IMR-90 (cell line): Measurements from ENCODE around the gene TAF1D. TPM values are rescaled to one million over a fixed set of nuclear protein-coding genes. Genes with fewer than 3 reads are reported as not detected.

Experiments used
- ATAC-seq: fragments of 200-7000 bp; cut with Tn5 transposase; 2 replicates; pipeline ENCODE4 v1.9.1; 2020; ENCODE audit warnings: low read depth, mild to moderate bottlenecking, moderate library complexity
- BruUV-seq: library from RNA; stranded (reverse); fragments of 400-500 nt; replicated peaks from 2 replicates; lab custom pipeline; 2021; lab: Mats Ljungman, UMichigan
- CTCF ChIA-PET: fragments of 300-600 bp; formaldehyde crosslinking; extraction: SDS; loops from one replicate; lab custom pipeline; 2021; ENCODE audit warnings: antibody characterized with exemption; lab: Yijun Ruan, JAX
- POLR2A ChIA-PET: fragments of 300-600 bp; sonication (Branson Sonifier 250); formaldehyde crosslinking; loops from one replicate; lab custom pipeline; 2022; ENCODE audit warnings: antibody characterized with exemption; ENCODE audit not compliant: unreplicated experiment; lab: Charles Lee
- DNase-seq: peaks from one replicate; pipeline ENCODE4 v3.0.0; 2013
- H2AFZ ChIP-seq: replicated peaks from 2 replicates; pipeline ENCODE3; 2013; ENCODE audit warnings: low read length, mild to moderate bottlenecking; ENCODE audit not compliant: poor library complexity
- H2AK5ac ChIP-seq: 2 replicates; pipeline ENCODE4 v1.6.1; 2013; ENCODE audit warnings: low read depth, low read length, inconsistent platforms
- H2AK9ac ChIP-seq: replicated peaks from 2 replicates; pipeline ENCODE3; 2013; ENCODE audit warnings: mild to moderate bottlenecking, low read depth, low read length, moderate library complexity; ENCODE audit not compliant: poor library complexity
- H2BK120ac ChIP-seq: 2 replicates; pipeline ENCODE4 v1.6.1; 2013; ENCODE audit warnings: low read depth, low read length, inconsistent platforms
- H2BK15ac ChIP-seq: 3 replicates; pipeline ENCODE4 v1.6.1; 2013; ENCODE audit warnings: low read depth, low read length, inconsistent platforms
- H2BK20ac ChIP-seq: 2 replicates; pipeline ENCODE4 v1.6.1; 2013; ENCODE audit warnings: low read depth, mild to moderate bottlenecking, inconsistent platforms, low read length, moderate library complexity
- H2BK5ac ChIP-seq: 2 replicates; pipeline ENCODE4 v1.6.1; 2013; ENCODE audit warnings: mild to moderate bottlenecking, low read depth, low read length, inconsistent platforms; ENCODE audit not compliant: poor library complexity, severe bottlenecking
- H3K14ac ChIP-seq: replicated peaks from 2 replicates; pipeline ENCODE4 v1.6.1; 2013; ENCODE audit warnings: low read depth, low read length, inconsistent platforms
- H3K18ac ChIP-seq: 2 replicates; pipeline ENCODE4 v1.6.1; 2013; ENCODE audit warnings: low read depth, low read length, control low read depth
- H3K23ac ChIP-seq: 2 replicates; pipeline ENCODE4 v1.6.1; 2013; ENCODE audit warnings: low read depth, low read length, inconsistent platforms
- H3K27ac ChIP-seq: 2 replicates; pipeline ENCODE4 v1.5.1; 2013; ENCODE audit warnings: mild to moderate bottlenecking, control low read depth, low read length; ENCODE audit not compliant: insufficient read depth
- H3K27me3 ChIP-seq: 2 replicates; pipeline ENCODE4 v1.6.1; 2013; ENCODE audit warnings: low read length; ENCODE audit not compliant: control insufficient read depth, insufficient read depth
- H3K36me3 ChIP-seq: 2 replicates; pipeline ENCODE4 v1.6.1; 2013; ENCODE audit warnings: low read length, mixed read lengths; ENCODE audit not compliant: control insufficient read depth, insufficient read depth
- H3K4ac ChIP-seq: 2 replicates; pipeline ENCODE4 v1.6.1; 2013; ENCODE audit warnings: low read depth, low read length, inconsistent platforms
- H3K4me1 ChIP-seq: 2 replicates; pipeline ENCODE4 v1.6.1; 2013; ENCODE audit warnings: low read length, mixed read lengths; ENCODE audit not compliant: control insufficient read depth, insufficient read depth
- H3K4me2 ChIP-seq: 2 replicates; pipeline ENCODE4 v1.6.1; 2013; ENCODE audit warnings: low read depth, mild to moderate bottlenecking, control low read depth, low read length, moderate library complexity
- H3K4me3 ChIP-seq: 2 replicates; pipeline ENCODE4 v1.5.1; 2013; ENCODE audit warnings: low read depth, mild to moderate bottlenecking, control low read depth, low read length, moderate library complexity; ENCODE audit not compliant: insufficient read depth
- H3K56ac ChIP-seq: 2 replicates; pipeline ENCODE4 v1.6.1; 2013; ENCODE audit warnings: low read length, inconsistent platforms; ENCODE audit not compliant: insufficient read depth; ENCODE audit errors: extremely low read depth
- H3K79me1 ChIP-seq, 2 experiments: 2 replicates each; pipeline ENCODE4 v1.6.1; 2013; ENCODE audit warnings: low read length in 2 of 2, inconsistent platforms in 1 of 2, low read depth in 1 of 2
- H3K9ac ChIP-seq: 2 replicates; pipeline ENCODE4 v1.6.1; 2013; ENCODE audit warnings: low read depth, low read length, control low read depth
- H3K9me1 ChIP-seq: 2 replicates; pipeline ENCODE4 v1.6.1; 2013; ENCODE audit warnings: low read length, inconsistent platforms; ENCODE audit not compliant: insufficient read depth
- H3K9me3 ChIP-seq: 2 replicates; pipeline ENCODE4 v1.6.1; 2013; ENCODE audit warnings: low read length; ENCODE audit not compliant: control insufficient read depth, insufficient read depth
- H4K20me1 ChIP-seq: 2 replicates; pipeline ENCODE4 v1.6.1; 2013; ENCODE audit warnings: low read length, inconsistent platforms; ENCODE audit not compliant: insufficient read depth
- H4K5ac ChIP-seq: 2 replicates; pipeline ENCODE4 v1.6.1; 2013; ENCODE audit warnings: mild to moderate bottlenecking, low read depth, low read length, control low read depth
- H4K8ac ChIP-seq, 2 experiments: 2 replicates each; pipeline ENCODE4 v1.6.1; 2013; ENCODE audit warnings: low read depth in 2 of 2, low read length in 2 of 2, control low read depth in 1 of 2, inconsistent platforms in 1 of 2
- H4K91ac ChIP-seq: 2 replicates; pipeline ENCODE4 v1.6.1; 2013; ENCODE audit warnings: low read depth, low read length, inconsistent platforms; ENCODE audit not compliant: insufficient read depth
- CHD1 ChIP-seq: IDR thresholded peaks from 2 replicates; pipeline ENCODE4 v1.6.1; 2012; ENCODE audit warnings: low read depth, low read length, improper control_type of control experiment
- CTCF ChIP-seq: conservative IDR thresholded peaks from 2 replicates; pipeline ENCODE4 v1.5.1; 2012; ENCODE audit warnings: mild to moderate bottlenecking, low read depth, low read length, improper control_type of control experiment
- ELK1 ChIP-seq: fragments of 150-350 bp; IDR thresholded peaks from 2 replicates; pipeline ENCODE4 v1.6.1; 2016; ENCODE audit warnings: low read depth, mild to moderate bottlenecking, low read length, moderate library complexity, borderline replicate concordance
- FOS ChIP-seq: fragments of 150-350 bp; IDR thresholded peaks from 2 replicates; pipeline ENCODE4 v1.6.1; 2016; ENCODE audit warnings: low read depth, low read length
- MAFK ChIP-seq: IDR thresholded peaks from 2 replicates; pipeline ENCODE4 v1.6.1; 2012; ENCODE audit warnings: low read depth, low read length, improper control_type of control experiment
- MAZ ChIP-seq: IDR thresholded peaks from 2 replicates; pipeline ENCODE4 v1.6.1; 2012; ENCODE audit warnings: low read depth, mild to moderate bottlenecking, low read length, improper control_type of control experiment, moderate library complexity, borderline replicate concordance
- MXI1 ChIP-seq: IDR thresholded peaks from 2 replicates; pipeline ENCODE4 v1.6.1; 2012; ENCODE audit warnings: low read depth, mild to moderate bottlenecking, low read length, moderate library complexity, borderline replicate concordance
- NFE2L2 ChIP-seq: fragments of 150-350 bp; IDR thresholded peaks from 2 replicates; pipeline ENCODE4 v1.6.1; 2016; ENCODE audit warnings: low read depth, mild to moderate bottlenecking, low read length
- POLR2A ChIP-seq: IDR thresholded peaks from 2 replicates; pipeline ENCODE4 v1.6.1; 2012; ENCODE audit warnings: mild to moderate bottlenecking, low read depth, low read length
- RAD21 ChIP-seq: IDR thresholded peaks from 2 replicates; pipeline ENCODE4 v1.6.1; 2012; ENCODE audit warnings: low read length, improper control_type of control experiment
- RCOR1 ChIP-seq: IDR thresholded peaks from 2 replicates; pipeline ENCODE4 v1.6.1; 2012; ENCODE audit warnings: mild to moderate bottlenecking, low read length, improper control_type of control experiment; ENCODE audit not compliant: insufficient replicate concordance
- RFX5 ChIP-seq: IDR thresholded peaks from 2 replicates; pipeline ENCODE4 v1.8.0; 2012; ENCODE audit warnings: low read depth, mild to moderate bottlenecking, low read length, moderate library complexity
- USF2 ChIP-seq: fragments of 150-350 bp; IDR thresholded peaks from 2 replicates; pipeline ENCODE4 v1.6.1; 2017; ENCODE audit warnings: mild to moderate bottlenecking, antibody characterized with exemption, low read length, low read depth
- WGBS, 2 experiments: methylation state at CpG; one replicate each; pipeline versions ENCODE4 v1.1.5 to v1.1.7; 2013; ENCODE audit warnings: missing lambda C conversion rate in 2 of 2; ENCODE audit not compliant: insufficient read length in 1 of 2; ENCODE audit errors: extremely low coverage in 2 of 2; 5-methylcytosine and 5-hydroxymethylcytosine counted together
- dilution Hi-C: fragments of 300-500 bp; cut with HindIII; formaldehyde crosslinking; loops from one replicate; pipeline ENCODE4 v1.14.3; 2018; ENCODE audit warnings: low sequenced_read_pairs; ENCODE audit not compliant: unreplicated experiment
- in situ Hi-C: fragments of 300-500 bp; cut with MboI; formaldehyde crosslinking; loops from 3 replicates; pipeline ENCODE4 v1.14.3; 2019; ENCODE audit warnings: low sequenced_read_pairs, inconsistent platforms, mixed read lengths
- intact Hi-C: fragments of 100-400 bp; cut with micrococcal nuclease; formaldehyde crosslinking; loops from 2 replicates; pipeline ENCODE4 v1.10.0; 2022
- polyA plus RNA-seq, 3 experiments: library from polyadenylated mRNA; depleted of rRNA; stranded (reverse); fragments of >200 nt; gene quantifications; 2 replicates each; pipeline ENCODE4 v1.2.3, GENCODE V29; 2012; ENCODE audit warnings: low replicate concordance in 1 of 3
- total RNA-seq: library from RNA; depleted of rRNA; stranded (reverse); fragments of >200 nt; gene quantifications from 2 replicates; pipeline ENCODE4 v1.2.3, GENCODE V29; 2012

TAF1D gene
- total and polyA plus RNA-seq, 2 of the 4 experiments (the other 2 are of a cell fraction): 56.8 to 133 TPM

GRCh38 chr11:93686226-93686625 lies 55.1 kb downstream of the TAF1D start:
- no peak overlapping the region for H2BK20ac ChIP-seq
- no peak overlapping the region for H3K4me2 ChIP-seq
- H3K9ac ChIP-seq: no peak overlapping the region
- no TSS peak for BruUV-seq
- H3K14ac ChIP-seq: no peak overlapping the region
- intact Hi-C loops: no loop called here
- H3K27me3 ChIP-seq: no peaks in the 10 kb centered on the region
- no peak overlapping the region for H3K4ac ChIP-seq
- no peak overlapping the region for H2BK120ac ChIP-seq
- H2BK5ac ChIP-seq: no peak overlapping the region
- H4K91ac ChIP-seq: no peak overlapping the region
- peaks cover 2 to 8% of the 10 kb centered on the region in 2 experiments; a peak in 2 of 4 replicates for H3K79me1 ChIP-seq
- no peak overlapping the region for H2AK9ac ChIP-seq
- no peaks in the 10 kb centered on the region for H3K4me1 ChIP-seq
- POLR2A ChIA-PET: no interaction called here
- no peak overlapping the region for H3K56ac ChIP-seq
- WGBS, 2 experiments: no CpG with 5 or more reads among the region's 2 CpGs
- no peak overlapping the region for H3K4me3 ChIP-seq
- DNase-seq (no peak), ATAC-seq (no peak)
- H2AFZ ChIP-seq: no peak overlapping the region
- H4K8ac ChIP-seq: no peak overlapping the region; a peak in 1 of 4 replicates
- no peak overlapping the region for H2BK15ac ChIP-seq
- H4K5ac ChIP-seq: no peak overlapping the region
- in situ Hi-C loops: no loop called here
- H3K9me1 ChIP-seq: no peaks in the 10 kb centered on the region
- dilution Hi-C loops: no loop called here
- no peak overlapping the region for H2AK5ac ChIP-seq
- H3K9me3 ChIP-seq: no peaks in the 10 kb centered on the region
- peaks cover 18% of the 10 kb centered on the region for H3K36me3 ChIP-seq
- CTCF ChIA-PET: no interaction called here
- TF ChIP-seq POLR2A: no peak
- no peak for TF ChIP-seq FOS
- TF ChIP-seq CTCF: no peak
- no peak for TF ChIP-seq MAZ
- TF ChIP-seq MXI1: no peak
- TF ChIP-seq RAD21: no peak
- TF ChIP-seq CHD1: no peak
- TF ChIP-seq ELK1: no peak
- TF ChIP-seq MAFK: no peak
- TF ChIP-seq RCOR1: no peak
- no peak for TF ChIP-seq RFX5
- TF ChIP-seq NFE2L2: no peak
- no peak for TF ChIP-seq USF2
- H3K27ac ChIP-seq: no peak overlapping the region
- H4K20me1 ChIP-seq: no peaks in the 10 kb centered on the region
- no peak overlapping the region for H3K23ac ChIP-seq
- H3K18ac ChIP-seq: no peak overlapping the region
